GM04504 (cell line): Measurements from ENCODE around the gene MCM6.
"Not testable (repeated sequence)": the region's sequence is repeated elsewhere in the genome, so short reads cannot be mapped to it uniquely, and the experiment has no call there.

Experiments
- DNase-seq: peaks from one replicate; pipeline ENCODE4 v3.0.0-alpha.2; 2012; ENCODE audit warnings: low read depth

MCM6 gene

DNA sequence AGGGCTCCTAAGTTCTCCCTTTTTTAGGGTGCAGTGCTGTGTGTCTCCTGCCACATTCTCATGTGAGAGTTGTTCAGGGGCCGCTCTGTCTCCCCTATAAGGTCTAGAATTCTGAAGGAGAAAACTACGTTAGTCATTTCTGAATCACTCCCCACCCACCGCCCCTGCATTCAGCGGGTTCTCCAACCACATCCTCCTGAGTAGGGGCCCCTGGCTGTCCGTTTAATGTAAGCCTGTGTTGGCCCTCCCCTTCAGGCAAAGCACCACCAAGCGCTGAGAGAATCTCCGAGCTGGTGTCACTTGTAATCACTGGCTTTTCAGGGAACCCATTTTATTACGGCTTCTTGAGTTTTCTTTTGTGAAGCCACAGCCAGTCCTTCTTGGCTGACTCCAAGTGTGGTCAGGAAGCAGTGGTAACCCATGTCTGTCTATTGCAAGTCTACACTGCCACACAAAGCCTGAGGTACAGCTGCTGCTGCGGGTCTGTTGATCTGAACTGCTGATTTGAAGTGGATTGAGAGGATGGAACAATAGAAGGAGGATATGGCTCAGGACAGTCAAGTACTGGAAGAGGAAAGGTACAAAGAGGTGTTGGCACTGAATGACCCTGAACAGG is 56.1 kb downstream of the MCM6 start:
- no peak for DNase-seq

GRCh38 chr2:135818937-135819610 is 57.2 kb downstream of the MCM6 start:
- DNase-seq = no peak

DNA sequence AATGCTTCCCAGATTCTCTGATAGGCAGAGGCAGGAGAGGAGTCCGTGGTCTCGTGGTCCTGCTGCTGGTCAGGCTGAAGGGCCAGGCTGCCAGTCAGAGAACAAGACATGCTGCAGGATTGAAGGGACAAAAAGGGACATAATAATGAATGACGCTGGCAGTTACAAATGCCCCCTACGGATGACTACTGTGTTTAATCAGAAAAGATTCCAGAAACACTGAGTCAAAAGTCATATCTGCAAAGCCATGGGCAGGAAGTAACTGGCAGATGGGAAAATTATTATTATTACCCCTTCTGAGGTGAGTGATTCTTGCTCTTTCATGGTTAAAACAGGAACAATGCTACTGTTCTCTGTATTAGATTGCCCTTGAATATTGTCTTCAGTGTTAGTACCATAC is 58.3 kb downstream of the MCM6 start:
- DNase-seq = no peak

- no peak for DNase-seq
These were observed 58.8 kb downstream of the MCM6 start for GRCh38 chr2:135817466-135817865.

GRCh38 chr2:135815269-135815668 is 61.0 kb downstream of the MCM6 start:
- no peak for DNase-seq

DNA sequence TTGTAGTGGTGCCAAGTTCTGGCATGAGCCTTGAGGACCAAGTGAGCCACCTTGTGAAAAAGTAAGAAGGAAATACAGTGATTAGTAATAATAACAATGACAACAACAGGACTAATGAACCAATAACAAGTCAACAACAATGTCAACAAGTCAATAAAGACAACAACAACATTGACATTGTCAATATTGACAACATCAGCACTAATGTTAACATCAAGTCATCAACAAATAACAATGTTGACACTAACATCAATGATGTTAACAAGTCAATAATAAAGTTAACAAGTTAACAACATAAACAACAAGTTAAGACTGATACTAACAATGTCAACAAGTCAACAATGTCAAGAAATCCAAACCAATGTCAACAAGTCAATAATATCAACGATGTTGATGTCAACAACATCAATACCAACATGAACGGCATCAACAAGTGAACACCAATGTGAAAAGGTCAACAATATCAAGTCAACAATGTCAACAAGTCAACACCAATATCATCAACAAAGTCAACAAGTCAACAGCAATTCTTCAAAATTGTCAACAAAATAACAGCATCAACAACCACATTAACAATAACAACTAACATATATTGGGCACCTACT is 63.2 kb downstream of the MCM6 start:
- DNase-seq = no peak

DNA sequence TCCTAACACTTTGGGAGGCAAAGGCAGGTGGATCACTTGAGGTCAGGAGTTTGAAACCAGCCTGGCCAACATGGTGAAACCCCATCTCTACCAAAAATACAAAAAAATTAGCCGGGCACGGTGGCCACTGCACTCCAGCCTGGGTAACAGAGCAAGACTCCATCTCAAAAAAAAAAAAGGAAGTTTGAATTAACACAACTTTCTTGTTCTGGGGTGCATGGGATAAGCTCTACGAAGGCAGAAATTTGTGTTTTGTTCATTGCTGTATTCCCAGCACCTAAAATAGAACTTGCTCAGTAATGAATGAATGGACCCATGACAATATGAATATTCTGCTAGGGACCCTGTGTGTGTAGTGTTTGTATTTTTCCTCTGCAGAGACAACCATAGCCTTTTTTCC is 68.4 kb downstream of the MCM6 start:
- not testable (repeated sequence) for DNase-seq

DNA sequence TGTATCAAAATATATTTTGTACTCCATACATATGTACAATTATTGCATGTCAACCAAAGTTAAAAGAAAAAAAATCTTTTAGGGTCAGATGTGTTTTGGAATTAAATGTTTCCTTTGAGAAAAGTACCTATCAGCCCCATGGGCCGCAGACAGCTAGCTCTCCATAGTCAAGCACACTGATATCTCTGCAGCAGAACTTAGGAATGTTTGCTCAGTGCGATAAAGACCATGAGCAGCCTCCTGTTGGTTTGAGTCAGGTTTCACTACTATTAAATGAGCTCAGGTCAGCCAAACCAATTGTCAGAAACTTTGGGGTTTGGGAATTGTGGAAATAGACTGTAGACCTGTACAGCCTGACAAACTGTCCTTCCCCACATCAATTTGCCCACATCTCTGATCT is 73.0 kb downstream of the MCM6 start:
- DNase-seq = no peak

- DNase-seq = no peak
These were observed 73.9 kb downstream of the MCM6 start for GRCh38 chr2:135802350-135802749.

- DNase-seq = no peak
These were observed 75.5 kb downstream of the MCM6 start for GRCh38 chr2:135800513-135801460.

DNA sequence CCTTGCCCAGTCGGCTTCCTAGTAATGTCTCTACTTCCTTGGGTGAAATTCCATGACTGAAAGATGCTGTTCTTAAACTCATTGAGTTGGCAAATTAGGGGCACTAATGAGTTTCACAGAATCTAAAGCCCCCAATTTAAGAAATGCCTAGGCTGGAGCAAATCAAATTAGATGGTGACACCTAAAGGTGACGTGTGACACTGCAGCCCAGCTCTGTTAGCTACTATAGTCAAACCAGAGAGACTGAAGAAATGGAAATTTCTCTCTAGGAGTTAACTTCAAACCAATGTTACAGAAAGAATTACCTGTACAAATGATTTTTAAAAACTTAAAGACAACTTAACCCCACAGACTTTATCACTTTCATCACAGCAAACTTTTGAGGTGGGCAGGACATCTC is 76.5 kb downstream of the MCM6 start:
- DNase-seq = no peak

DNA sequence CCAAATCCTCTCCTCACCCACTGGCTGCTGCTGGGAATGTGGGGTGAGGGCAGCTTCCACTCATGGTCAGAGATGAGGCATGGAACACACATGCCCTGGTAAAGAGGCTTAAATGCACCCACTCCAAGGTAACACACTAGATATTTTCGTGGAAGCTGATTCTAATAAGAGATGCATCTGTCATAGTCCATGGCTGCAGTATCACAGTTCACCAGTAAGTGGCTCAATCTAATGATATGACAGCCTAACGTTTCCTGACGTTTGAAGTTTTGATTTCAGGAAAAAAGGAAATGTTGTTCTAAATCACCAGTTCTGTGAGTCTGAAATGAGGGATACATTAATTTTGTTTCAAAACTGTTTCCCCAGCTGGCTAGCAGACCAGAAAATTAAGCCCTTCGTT is 77.5 kb downstream of the MCM6 start:
- DNase-seq = no peak

DNA sequence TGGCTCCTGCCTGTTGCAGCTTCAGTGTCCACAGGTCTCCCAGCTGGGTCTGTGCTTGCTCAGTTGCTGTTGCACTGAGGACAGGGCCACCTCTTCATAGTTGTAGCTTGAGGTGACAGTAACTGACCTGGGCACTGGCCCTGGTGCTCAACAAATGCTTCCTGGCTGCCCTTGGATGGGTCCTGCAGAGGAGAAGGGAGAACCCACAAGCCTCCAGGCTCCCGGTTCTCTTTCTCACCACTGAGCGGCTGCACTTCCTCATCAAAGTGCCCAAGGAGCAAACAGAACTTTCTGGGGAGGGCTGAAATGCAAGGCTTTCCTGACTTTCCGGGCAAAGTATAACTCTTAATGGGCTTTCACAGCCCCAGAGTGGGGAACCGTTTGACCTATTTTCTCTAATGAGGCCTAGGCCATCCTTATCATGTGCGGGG is 78.0 kb downstream of the MCM6 start:
- DNase-seq = no peak

GRCh38 chr2:135797497-135798274 is 78.6 kb downstream of the MCM6 start:
- DNase-seq = peak; percentile 60

DNA sequence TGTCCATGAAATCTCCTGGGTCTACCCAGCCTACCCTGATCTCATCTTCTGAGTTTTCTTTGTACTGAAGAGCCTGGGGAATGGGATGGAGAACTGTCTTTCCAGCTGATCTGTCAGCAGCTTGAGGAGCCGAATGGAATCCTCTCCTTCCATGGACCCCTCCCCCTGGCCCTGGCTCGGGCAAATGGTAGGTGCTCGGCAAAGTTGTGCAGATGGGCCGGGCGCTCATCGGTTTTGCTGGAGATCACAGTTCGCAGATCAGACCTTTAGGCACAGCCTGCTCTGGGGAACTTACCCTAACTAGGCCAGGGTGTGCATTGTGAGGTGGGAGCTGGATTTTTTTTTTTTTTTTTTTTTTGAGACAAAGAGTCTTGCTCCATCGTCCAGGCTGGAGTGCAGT is 79.6 kb downstream of the MCM6 start:
- DNase-seq = no peak

- not testable (repeated sequence) for DNase-seq
These were observed 80.6 kb downstream of the MCM6 start for GRCh38 chr2:135795641-135796040.

DNA sequence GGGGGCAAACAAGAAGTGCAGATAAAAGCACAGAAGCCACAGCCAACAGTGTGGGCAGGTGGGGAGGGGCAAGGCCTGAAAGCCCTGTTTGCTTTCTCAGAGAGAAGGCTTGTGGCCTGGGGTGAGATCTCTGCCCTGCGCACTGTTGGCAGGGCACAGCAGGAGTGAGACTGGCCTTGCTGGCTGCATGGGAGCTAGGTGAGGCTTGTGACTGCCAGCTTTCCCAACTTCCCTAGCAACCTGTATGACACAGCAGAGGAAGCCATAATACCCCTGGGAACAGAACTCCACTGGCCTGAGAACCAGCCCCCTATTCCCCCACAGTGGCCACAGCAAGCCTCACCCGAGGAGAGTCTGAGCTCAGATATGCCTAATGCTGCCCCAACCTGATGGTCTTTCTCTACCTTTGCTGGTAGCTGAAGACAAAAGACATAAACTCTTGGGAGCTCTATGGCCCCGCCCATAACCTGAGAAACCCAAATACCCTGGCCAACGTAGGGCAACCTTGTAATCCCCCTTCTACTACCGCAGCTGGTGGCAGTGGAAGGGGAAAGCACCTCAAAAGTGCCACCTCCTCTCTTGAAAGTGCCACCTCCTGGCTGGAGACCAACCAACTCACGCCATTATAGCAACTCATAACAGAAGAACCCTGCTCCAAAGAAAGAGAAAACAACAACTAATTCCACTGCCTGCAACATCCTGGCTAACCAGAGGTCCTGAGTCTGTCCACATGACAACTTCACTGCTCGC is 83.7 kb downstream of the MCM6 start:
- DNase-seq = no peak

DNA sequence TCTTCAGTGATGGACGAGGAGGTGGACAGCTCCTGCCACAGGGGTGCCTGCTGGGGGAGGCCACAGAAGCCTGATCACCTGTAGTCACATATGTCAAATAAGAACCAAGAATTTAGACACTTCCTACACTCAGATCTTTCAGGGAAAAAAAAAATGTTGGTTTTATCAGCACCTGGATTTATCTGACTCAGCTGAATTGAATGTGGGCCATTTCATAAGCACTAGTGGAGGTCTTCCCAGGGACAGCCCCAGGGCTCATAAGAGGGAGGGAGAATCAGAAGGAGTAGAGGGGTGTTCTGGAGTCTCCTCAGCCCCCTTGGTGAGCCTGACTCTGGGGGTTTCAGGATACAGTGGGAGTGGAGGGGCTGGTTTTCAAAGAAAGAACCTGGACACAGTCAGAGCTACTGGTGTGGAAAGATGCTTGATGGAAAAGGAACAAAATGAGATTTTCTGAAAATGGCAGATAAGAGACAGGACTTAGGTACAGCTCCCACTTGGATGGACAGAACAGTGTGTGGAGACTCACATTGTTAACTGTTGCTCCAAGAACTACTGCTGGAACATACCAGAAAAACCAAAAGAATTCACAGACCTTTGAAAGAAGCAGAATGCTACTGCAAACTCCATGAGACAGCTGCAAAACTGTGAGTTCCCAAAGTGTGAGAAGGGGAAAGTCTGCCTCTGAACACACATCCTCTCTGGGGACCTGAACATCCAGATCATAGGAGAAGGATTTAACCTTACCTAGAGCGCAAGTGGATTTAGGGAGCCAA is 84.6 kb downstream of the MCM6 start:
- DNase-seq = no peak

GRCh38 chr2:135790423-135790822 is 85.8 kb downstream of the MCM6 start:
- DNase-seq = no peak
